GM19468 (cell line): ENCODE data around the gene CDC25C.
"Not testable (repeated sequence)": the region's sequence is repeated elsewhere in the genome, so short reads cannot be mapped to it uniquely, and the experiment has no call there.

ENCODE experiments used
- ATAC-seq: cut with Tn5 transposase; IDR thresholded peaks from one replicate; pipeline ENCODE4 v1.9.1; 2021; ENCODE audit warnings: mild to moderate bottlenecking, moderate library complexity, moderate number of reproducible peaks; ENCODE audit not compliant: unreplicated experiment; ENCODE audit errors: extremely low read depth

CDC25C gene

GRCh38 chr5:138282920-138283742 is 48.5 kb downstream of the CDC25C start:
- no peak for ATAC-seq

GRCh38 chr5:138280915-138281314 is 50.7 kb downstream of the CDC25C start:
- ATAC-seq, result no peak

GRCh38 chr5:138276402-138277054 is 55.1 kb downstream of the CDC25C start:
- ATAC-seq, result no peak

- ATAC-seq, result no peak
Measured at GRCh38 chr5:138275895-138276294, 55.7 kb downstream of the CDC25C start.

GRCh38 chr5:138275379-138275782 is 56.2 kb downstream of the CDC25C start:
- ATAC-seq, result no peak

GRCh38 chr5:138274189-138274853 is 57.3 kb downstream of the CDC25C start, which contains the start of gene GFRA3:
TSS of gene GFRA3 (minus strand) at chr5:138274621. CDS start at chr5:138274424, 197 bp downstream.
- ATAC-seq, result no peak

- no peak for ATAC-seq
Measured at GRCh38 chr5:138273834-138274188, 57.8 kb downstream of the CDC25C start.

- no peak for ATAC-seq
Measured at GRCh38 chr5:138272681-138273080, 58.9 kb downstream of the CDC25C start.

GRCh38 chr5:138271281-138271680 is 60.3 kb downstream of the CDC25C start:
- ATAC-seq, result no peak

- no peak for ATAC-seq
Measured at GRCh38 chr5:138264183-138264582, 67.4 kb downstream of the CDC25C start.

- ATAC-seq, result no peak
Measured at GRCh38 chr5:138263581-138263980, 68.0 kb downstream of the CDC25C start.

GRCh38 chr5:138258704-138259292 is 72.8 kb downstream of the CDC25C start:
- no peak for ATAC-seq

- ATAC-seq, result no peak
Measured at GRCh38 chr5:138257583-138257982, 74.0 kb downstream of the CDC25C start.

GRCh38 chr5:138252944-138253343 is 78.7 kb downstream of the CDC25C start:
- no peak for ATAC-seq

GRCh38 chr5:138247800-138248199 is 83.8 kb downstream of the CDC25C start:
- ATAC-seq, result not testable (repeated sequence)

- no peak for ATAC-seq
Measured at GRCh38 chr5:138246822-138247221, 84.8 kb downstream of the CDC25C start.

- ATAC-seq, result no peak
Measured at GRCh38 chr5:138246334-138246733, 85.3 kb downstream of the CDC25C start.

- ATAC-seq, result no peak
Measured at GRCh38 chr5:138245717-138246116, 85.9 kb downstream of the CDC25C start.

- ATAC-seq, result no peak
Measured at GRCh38 chr5:138243794-138244193, 87.8 kb downstream of the CDC25C start.

GRCh38 chr5:138241688-138242571 is 89.7 kb downstream of the CDC25C start:
- no peak for ATAC-seq
